ENCODE measurements around the gene STMN1.

STMN1 gene

DNA sequence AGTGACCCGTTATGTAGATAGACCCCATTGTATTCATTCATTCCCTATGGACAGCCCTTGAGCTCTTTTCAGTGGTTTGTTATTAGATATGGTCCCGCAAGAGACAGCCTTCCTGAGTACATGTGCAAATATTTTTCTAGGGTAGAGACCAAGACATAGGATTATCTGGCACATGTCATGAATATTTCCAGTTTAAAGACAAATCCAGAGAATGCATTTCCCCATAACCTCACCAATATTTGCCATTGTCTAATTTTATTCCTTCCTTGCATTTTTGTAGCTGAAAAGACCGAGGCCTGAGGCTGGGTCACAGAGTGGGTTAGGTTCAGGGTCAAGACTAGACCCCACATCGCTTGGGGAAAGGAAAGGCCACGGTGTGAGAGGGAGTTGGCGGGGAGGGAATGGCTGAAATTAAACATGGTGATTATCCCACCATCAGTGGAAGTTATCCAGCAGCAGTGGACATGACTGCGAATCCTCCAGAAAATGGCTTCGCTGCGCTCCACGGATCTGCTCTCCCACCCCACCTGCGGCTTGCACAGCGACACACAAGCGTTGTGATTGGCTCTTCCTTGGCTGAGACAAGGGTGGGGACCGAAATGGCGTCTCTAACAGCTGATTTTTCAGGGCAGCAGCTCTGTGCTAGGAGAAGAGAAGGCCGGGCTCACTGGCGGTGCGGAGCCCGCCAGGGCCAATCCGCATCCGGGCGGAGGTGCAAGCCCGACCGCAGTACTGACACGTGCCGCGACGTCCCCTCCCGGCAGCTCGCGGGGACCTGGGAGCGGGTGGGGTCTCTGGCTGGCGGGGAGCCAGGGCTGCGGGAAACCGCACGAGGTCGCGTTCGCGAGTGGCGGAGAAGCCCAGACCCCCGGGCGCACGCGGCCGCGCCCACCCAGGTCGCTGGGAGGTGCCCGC lies 16.1 kb upstream of the STMN1 start:
- DNase-seq (ENCODE audit: low read depth in 2 of 2, low spot score in 1 of 2), result no peak

DNA sequence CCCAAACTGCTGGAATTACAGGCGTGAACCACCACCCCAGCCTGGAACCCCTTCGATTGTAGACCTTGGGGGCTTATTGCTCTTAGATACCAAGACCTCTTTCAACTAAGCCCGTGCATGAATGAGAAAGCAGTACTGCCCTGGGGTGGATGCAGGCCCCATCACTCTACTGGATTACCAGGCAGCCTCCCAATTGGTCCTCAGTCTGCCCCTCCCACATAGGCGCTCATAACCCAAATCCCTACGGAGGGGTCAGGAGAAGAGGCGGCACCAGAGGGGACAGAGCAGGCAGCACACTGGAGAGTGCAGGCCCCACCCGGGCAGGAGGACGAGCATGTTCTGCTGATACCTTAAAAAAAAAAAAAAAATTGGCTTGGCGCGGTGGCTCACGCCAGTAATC lies 12.4 kb upstream of the STMN1 start:
- DNase-seq (ENCODE audit: low read depth in 2 of 2, low spot score in 1 of 2), result no peak

- no peak for DNase-seq (ENCODE audit: low read depth in 2 of 2, low spot score in 1 of 2)
Measured at GRCh38 chr1:25917996-25918395, 11.8 kb upstream of the STMN1 start.

DNA sequence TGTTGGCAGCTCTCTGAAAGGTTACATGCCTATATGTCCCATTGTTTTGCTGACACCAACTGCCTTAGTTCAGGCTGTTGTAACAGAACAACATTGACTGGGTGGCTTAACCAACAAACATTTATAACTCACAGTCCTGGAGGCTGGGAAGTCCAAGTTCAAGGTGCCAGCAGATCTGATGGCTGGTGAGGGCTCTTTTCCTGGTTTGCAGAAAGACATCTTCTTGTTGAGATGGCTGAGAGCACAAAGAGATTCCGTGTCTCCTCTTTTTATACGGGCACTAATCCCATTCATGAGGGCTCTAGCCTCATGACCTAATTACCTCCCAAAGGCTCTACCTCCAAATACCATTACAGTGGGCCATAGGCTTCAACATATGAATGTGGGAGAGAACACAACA lies 10.2 kb upstream of the STMN1 start:
- no peak for DNase-seq (ENCODE audit: low read depth in 2 of 2, low spot score in 1 of 2)

DNA sequence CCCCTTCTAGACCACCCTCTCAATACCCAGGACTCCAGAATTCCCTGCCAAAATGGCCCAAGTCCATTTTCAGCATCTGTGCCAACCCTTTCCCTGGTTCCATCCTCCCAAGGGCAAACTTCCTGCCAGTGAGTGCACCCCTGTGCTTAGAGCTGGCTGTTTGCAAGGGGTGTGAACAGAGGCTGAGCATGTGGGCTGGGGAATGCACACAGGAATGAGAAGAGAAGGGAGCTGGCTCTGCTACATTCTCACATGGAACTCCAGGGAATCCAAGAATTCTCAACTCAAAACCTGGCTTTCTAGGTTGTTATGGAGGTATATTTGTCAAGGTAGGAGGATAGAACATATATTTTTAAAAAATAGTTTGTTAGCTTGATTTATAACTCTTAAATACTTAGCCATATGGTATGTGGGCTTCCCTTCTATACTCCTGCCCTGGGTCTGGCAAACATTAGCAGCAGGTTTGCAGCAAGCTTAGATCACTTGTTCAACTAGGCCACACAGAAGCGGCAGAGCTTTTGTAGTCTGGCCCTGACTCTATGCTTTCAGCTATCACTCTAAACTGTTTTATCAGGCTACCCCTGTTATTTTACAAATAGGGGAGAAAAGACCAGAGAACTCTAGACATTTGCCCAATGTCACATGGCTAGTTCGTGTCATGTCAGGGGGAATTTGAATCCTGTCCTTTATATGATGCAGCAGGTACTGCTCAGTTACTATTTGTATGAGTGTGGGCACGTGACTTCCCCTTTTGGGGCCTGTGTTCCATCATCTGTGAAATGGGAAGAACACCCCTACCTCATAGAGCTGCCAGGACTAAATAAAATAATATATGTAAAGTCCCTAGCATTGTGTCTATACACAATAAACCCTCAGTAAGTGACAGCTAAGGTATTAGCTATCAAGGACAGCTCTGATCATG lies 8.1 kb upstream of the STMN1 start:
- no peak for DNase-seq (ENCODE audit: low read depth in 2 of 2, low spot score in 1 of 2)

DNA sequence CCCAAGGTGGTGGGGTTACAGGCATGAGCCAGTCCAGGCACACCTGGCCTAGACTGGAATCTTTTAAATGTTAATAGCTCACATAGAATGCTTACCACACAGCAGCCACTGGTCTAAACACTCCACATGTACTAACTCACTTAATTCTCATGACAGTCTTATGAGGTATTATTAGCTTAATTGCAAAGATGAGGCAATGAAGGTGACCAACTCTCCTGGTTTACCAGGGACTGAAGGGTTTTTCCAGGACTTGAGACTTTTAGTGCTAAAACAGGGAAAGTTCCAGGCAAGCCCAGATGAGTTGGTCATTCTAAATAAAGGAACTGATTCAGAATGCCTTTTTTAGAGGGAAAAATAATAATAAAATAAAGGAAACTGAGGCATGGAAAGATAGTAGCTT lies 7.0 kb upstream of the STMN1 start:
- DNase-seq (ENCODE audit: low read depth in 2 of 2, low spot score in 1 of 2), result no peak

DNA sequence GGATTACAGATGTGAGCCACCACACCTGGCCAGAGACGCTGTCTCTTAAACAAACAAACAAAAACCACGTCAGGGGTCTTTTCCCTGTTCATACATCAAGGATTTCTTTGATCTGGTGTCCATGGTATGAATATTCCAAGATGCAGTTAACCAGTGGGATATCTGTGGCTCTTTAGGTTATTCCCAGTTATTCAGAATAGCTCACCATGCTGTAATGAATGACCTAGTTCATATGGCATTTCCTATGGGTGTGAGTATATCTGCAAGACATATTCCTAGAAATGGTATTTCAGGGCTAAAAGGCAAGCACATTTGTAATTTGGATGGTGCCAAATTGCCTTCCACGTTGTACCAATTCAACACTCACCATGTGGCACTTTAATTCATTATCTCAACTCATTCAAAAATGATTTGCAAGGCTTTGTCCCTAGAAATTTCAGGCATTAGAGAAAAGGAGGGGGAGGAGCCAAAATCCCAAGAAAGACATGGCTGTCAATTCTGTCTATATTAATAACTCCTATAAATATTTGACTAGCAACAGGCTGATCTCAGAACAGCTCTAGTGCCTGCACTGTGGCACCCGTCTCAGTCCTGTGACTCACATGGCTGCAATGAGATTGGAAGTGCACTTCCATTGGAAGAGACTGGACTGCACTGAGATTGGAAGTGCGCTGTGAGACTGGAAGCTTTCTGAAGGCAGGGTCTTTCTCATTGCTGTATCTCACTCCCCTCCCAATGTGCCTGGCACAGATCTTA lies 6.0 kb upstream of the STMN1 start:
- no peak for DNase-seq (ENCODE audit: low read depth in 2 of 2, low spot score in 1 of 2)

DNA sequence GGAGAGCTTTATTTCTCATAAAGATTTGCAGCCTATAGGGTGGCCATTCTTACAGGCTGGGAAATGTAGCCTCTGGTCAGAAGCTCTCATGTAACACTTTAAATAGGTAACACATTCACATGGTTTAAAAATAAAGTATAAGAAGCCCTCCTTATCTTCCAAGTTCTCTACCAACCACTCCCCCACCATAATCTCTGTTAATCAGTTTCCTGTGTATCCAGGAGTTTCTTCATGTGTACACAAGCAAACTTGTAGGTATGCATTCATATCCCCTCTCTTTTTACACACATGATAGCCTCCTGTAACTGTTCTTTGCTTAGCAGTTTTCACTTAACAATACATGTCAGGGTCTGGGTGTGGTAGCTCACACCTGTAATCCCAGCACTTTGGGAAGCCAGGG lies 4.9 kb upstream of the STMN1 start:
- no peak for DNase-seq (ENCODE audit: low read depth in 2 of 2, low spot score in 1 of 2)

DNA sequence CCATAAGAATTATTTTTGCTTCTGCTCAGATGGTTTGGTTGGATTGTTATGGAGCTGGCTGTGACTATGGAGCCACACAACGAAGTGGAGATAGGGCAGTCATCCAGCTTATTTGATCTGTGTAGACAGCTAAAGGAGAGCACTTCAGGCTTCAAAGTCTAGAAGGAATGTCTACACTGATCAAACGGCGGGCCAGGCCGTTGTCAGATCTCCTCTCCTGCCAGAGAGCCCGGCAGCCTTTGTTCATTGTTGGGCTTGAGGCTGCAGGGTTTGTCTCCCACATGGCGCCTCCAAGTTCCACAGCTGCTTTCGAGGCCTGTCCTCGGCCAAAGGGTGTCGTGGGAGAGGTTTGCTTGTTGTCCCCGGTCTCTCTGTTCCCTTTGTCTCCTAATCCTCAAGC lies 2.8 kb upstream of the STMN1 start:
- no peak for DNase-seq (ENCODE audit: low read depth in 2 of 2, low spot score in 1 of 2)

DNA sequence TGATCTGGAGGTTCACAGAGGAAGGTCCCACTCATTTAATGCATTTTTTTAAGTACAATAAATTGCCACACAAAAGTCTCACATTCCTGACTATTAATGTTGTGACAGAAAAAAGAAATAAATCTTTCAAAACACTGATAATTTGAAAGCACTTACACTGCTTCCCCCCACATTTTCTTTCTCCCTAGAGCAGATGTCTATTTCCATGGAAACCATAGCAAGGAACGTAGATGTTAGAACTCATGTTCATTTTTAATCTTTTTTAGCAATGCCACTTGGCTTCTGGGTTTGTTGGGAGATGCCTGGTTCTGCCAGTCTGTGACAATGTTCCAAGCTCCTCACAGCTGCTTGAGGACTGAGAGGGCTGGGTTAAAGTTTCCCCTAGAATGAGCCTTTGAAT lies 1.9 kb upstream of the STMN1 start:
- DNase-seq (ENCODE audit: low read depth in 2 of 2, low spot score in 1 of 2), result no peak

- DNase-seq (ENCODE audit: low read depth in 2 of 2, low spot score in 1 of 2), result no peak
Measured at GRCh38 chr1:25907601-25908000, 1.4 kb upstream of the STMN1 start.

DNA sequence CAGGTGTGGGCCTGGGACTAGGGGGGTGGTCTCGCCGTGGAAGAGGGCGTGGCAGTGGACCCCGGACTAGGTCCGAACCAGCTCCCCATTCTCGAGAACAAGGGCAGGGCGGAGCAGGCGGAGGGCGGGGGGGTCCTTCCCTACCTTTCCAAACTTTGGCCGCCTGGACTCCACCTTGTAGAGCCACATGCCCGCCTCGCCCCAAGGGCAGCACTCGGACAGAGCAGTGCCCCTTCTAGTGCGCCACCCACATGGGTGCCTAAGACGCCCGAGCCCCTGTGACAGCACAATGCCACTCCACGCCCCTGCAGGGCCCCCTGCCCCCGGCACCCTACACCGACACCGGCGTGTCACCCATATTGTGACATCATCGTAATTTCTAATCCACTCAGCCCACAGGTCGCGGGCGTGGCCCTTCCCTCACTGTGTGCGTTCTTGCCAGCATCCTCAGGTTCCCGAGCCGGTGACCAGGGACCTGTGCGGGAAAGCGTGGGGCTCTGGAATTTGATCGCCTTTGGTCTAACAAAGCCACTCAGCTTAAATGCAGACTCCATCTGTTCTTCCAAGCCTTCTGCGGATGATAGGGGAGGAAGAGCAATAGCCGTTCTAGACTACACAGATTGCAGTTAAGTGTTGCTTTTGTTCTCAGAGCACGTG lies 553 bp upstream of the STMN1 start:
- no peak for DNase-seq (ENCODE audit: low read depth in 2 of 2, low spot score in 1 of 2)

- DNase-seq (ENCODE audit: low read depth in 2 of 2, low spot score in 1 of 2), result peak; percentile 86 to 91
Measured at GRCh38 chr1:25904943-25905679, 1.1 kb downstream of the STMN1 start.

DNA sequence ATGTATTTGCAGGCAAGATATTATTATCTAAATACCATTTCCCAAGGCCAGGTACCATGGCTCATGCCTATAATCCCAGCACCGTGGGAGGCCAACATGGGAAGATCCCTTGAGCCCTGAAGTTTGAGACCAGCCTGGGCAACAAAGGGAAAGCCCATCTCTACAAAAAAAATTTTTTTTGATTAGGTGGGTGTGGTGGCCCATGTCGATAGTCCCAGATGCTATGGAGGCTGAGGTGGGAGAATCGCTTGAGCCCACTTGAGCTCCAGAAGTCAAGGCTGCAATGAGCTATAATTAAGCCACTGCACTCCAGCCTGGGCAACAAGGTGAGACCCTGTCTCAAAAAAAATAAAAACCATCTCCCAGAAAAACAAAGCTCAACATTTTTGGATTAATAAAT lies 2.2 kb downstream of the STMN1 start:
- DNase-seq (ENCODE audit: low read depth in 2 of 2, low spot score in 1 of 2), result no peak

DNA sequence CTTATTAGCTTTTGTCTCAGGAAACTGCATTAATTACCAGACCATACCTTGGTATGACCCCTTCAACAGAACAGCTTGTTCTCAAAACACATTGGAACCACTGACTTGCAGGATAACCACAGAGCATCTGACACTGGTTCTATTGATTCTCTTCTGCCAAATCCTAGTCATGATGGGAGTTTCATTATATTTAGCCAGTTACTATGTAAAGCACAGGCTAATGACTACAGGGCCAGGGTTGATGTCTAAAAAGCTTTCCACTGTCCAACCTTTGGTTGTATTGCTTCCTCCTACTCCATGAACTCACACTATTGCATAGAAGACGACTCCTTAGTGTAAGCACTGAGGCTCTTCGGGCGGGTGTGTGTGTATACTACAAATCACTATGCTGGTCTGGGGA lies 3.8 kb downstream of the STMN1 start:
- DNase-seq (ENCODE audit: low read depth in 2 of 2, low spot score in 1 of 2), result no peak

DNA sequence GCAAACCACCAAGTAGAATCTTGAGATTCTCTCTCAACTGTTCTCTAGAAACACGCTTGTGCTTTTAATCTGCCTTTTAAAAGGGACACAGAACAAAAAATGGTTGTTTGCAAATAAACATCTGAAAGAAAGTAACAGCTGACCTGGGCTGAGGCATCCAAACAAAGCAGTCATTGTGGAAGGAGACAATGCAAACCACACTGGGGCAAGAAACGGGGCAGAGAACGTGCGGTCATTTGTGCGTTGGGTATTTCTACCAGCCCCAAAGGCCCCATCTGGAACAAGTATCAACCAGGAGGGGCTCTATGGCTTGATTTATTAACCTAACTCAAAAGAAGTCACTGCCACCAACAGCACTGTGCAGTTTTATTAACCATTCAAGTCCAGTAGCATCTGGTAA lies 6.0 kb downstream of the STMN1 start:
- no peak for DNase-seq (ENCODE audit: low read depth in 2 of 2, low spot score in 1 of 2)

DNA sequence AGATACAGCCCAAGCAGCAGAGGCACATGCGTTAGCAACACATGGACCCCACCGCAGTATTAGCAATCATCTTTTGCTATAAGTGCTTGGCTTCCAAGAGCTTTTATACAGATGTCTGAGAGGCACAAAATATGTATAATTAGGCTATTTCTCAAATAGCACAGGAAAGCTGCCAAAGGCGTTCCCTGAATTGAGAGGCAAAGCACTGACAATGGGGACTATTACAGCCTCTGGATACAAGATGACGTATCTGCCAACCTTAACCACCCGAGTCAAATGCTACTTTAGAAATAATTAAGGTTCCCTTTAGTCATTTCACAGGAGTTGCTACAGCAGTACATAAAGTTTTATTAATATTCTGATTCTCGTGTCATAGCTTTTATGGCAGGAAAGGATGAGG lies 6.4 kb downstream of the STMN1 start:
- no peak for DNase-seq (ENCODE audit: low read depth in 2 of 2, low spot score in 1 of 2)

- no peak for DNase-seq (ENCODE audit: low read depth in 2 of 2, low spot score in 1 of 2)
Measured at GRCh38 chr1:25898223-25899015, 7.8 kb downstream of the STMN1 start.

DNA sequence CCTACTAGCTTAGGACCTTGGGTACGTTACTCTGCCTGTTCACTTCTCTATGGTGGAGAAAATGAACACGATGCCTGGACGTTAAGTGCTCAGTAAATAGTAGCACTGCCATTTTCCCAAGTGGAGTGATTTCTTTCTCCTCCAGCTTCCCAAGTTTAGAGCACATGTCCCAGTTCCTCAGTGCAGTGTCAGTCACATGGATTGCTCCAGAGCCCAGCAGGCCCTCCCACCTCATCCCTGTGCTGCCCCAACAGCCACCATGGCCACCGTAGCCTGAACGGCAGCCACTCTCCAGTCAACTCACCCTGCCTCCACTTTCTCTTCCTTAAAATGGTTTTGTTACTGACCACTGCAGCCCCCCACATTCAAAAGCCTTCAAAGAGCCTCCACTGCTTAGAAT lies 8.5 kb downstream of the STMN1 start:
- DNase-seq (ENCODE audit: low read depth in 2 of 2, low spot score in 1 of 2), result no peak

Measured in stimulated activated CD8-positive, alpha-beta memory T cell treated with anti-CD3 and anti-CD28 coated beads, Interleukin-4, amount 100 ng/mL, for 4 hours (primary cell).